GM21367 (cell line): Measurements from ENCODE around the gene FAM200A.
A peak's percentile ranks its signal among the peaks of the same experiment; 100 is the strongest.
"Not testable (repeated sequence)": the region's sequence is repeated elsewhere in the genome, so short reads cannot be mapped to it uniquely, and the experiment has no call there.

ENCODE experiments used
- ATAC-seq: cut with Tn5 transposase; IDR thresholded peaks from one replicate; pipeline ENCODE4 v1.9.1; 2021; ENCODE audit not compliant: unreplicated experiment

FAM200A gene

GRCh38 chr7:99504603-99505323, 47.2 kb downstream of the FAM200A start, which contains the start of gene ZKSCAN5:
ZKSCAN5 (plus strand) TSS chr7:99504662; CDS start chr7:99506045, 1,383 bp downstream.
- ATAC-seq = peak; percentile 78

- ATAC-seq = no peak
These were observed 47.7 kb downstream of the FAM200A start for GRCh38 chr7:99504281-99504602.

GRCh38 chr7:99501236-99501635, 50.7 kb downstream of the FAM200A start:
- ATAC-seq = not testable (repeated sequence)

- no peak for ATAC-seq
These were observed 51.3 kb downstream of the FAM200A start for GRCh38 chr7:99500637-99501009.

- peak; percentile 38 for ATAC-seq
These were observed 51.9 kb downstream of the FAM200A start, which contains the start of gene ZNF394 for GRCh38 chr7:99499721-99500636. ZNF394 (minus strand) TSS chr7:99500281; CDS start chr7:99500093, 188 bp downstream.

- ATAC-seq = no peak
These were observed 52.6 kb downstream of the FAM200A start for GRCh38 chr7:99499371-99499720.

GRCh38 chr7:99498546-99498944, 53.4 kb downstream of the FAM200A start:
- ATAC-seq = no peak

GRCh38 chr7:99497766-99498545, 54.0 kb downstream of the FAM200A start:
- ATAC-seq = no peak
